ENCODE results near the gene FGFRL1.

FGFRL1 gene

GRCh38 chr4:1047976-1048772 is 36.7 kb downstream of the FGFRL1 start:
- TF ChIP-seq EZH2 (IDR thresholded peaks at IDR 0.05; ENCODE audit: borderline replicate concordance, low read length): no peak
- Histone ChIP-seq H3K4me1 (ENCODE audit: insufficient read depth, low read length, severe bottlenecking) (no peaks in the 10 kb centered on the region), H3F3A (ENCODE audit: insufficient read depth, low read length) (no peaks in the 10 kb centered on the region), H3K9me3 (ENCODE audit: low read length) (no peaks in the 10 kb centered on the region), H2AFZ (ENCODE audit: low read length) (no peak overlapping the region), H3K79me2 (ENCODE audit: insufficient read depth, low read length) (no peaks in the 10 kb centered on the region), H3K36me3 (ENCODE audit: insufficient read depth, low read length) (no peaks in the 10 kb centered on the region), H3K4me3 (ENCODE audit: low read depth, low read length, poor library complexity, severe bottlenecking) (no peak overlapping the region), H3K4me2 (ENCODE audit: low read length) (no peak overlapping the region), H3K9me2 (ENCODE audit: low read depth, low read length) (no peaks in the 10 kb centered on the region), H3K27me3 (ENCODE audit: insufficient read depth, low read length) (no peaks in the 10 kb centered on the region), H4K20me1 (ENCODE audit: insufficient read depth, low read length) (no peaks in the 10 kb centered on the region), H3K9ac (ENCODE audit: low read length) (no peak overlapping the region), H3K27ac (ENCODE audit: low read depth, low read length, poor library complexity, severe bottlenecking) (no peak overlapping the region)

DNA sequence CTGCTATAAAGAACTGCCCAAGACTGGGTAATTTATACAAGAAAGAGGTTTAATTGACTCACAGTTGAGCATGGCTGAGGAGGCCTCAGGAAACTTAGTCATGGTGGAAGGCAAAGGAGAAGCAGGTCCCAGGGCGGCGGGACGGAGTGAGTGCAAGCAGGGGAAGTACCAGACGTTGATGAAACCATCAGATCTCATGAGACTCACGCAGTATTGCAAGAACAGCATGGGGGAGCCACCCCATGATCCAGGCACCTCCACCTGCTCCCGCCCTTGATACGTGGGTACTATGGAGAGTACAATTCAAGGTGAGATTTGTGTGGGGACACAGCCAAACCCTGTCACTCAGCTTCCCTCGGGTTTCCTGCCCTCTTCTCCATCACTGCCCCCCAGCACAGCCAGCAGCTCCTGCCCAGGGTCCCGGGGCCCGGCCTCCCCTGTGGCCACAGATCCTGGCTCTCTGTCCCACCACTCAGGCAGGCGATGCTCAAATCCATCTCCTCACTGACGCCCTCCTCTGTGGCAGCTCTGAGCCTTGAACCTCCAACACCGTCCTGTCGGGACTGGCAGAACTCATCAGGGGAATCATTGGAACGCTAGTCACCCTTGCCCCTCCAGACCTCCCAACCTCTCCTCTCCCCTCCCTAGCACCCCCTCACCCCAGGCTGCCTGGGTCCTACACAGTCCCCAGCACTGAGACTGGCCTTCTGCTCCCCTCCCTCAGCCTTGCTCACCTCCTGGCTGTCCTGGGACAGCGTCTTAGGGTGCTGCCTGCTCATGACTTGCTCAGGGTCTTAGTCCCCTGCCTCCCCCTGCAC is 37.6 kb downstream of the FGFRL1 start:
- H3K4me1 ChIP-seq (ENCODE audit: insufficient read depth, low read length, severe bottlenecking): no peaks in the 10 kb centered on the region
- no peaks in the 10 kb centered on the region for H3K27me3 ChIP-seq (ENCODE audit: insufficient read depth, low read length)

GRCh38 chr4:1049591-1049905 is 38.1 kb downstream of the FGFRL1 start:
- H2AFZ ChIP-seq (ENCODE audit: low read length): no peak overlapping the region
- H3K27me3 ChIP-seq (ENCODE audit: insufficient read depth, low read length): no peaks in the 10 kb centered on the region
- no peak overlapping the region for H3K9ac ChIP-seq (ENCODE audit: low read length)
- H3F3A ChIP-seq (ENCODE audit: insufficient read depth, low read length): no peaks in the 10 kb centered on the region
- no peaks in the 10 kb centered on the region for H3K9me2 ChIP-seq (ENCODE audit: low read depth, low read length)
- H3K4me3 ChIP-seq (ENCODE audit: low read depth, low read length, poor library complexity, severe bottlenecking): no peak overlapping the region
- H3K4me2 ChIP-seq (ENCODE audit: low read length): no peak overlapping the region
- H3K79me2 ChIP-seq (ENCODE audit: insufficient read depth, low read length): no peaks in the 10 kb centered on the region
- TF ChIP-seq CTCF (IDR thresholded peaks at IDR 0.05; ENCODE audit: low read length) (no peak), EZH2 (IDR thresholded peaks at IDR 0.05; ENCODE audit: borderline replicate concordance, low read length) (no peak)
- H3K36me3 ChIP-seq (ENCODE audit: insufficient read depth, low read length): no peaks in the 10 kb centered on the region
- H4K20me1 ChIP-seq (ENCODE audit: insufficient read depth, low read length): no peaks in the 10 kb centered on the region
- H3K9me3 ChIP-seq (ENCODE audit: low read length): no peaks in the 10 kb centered on the region
- H3K27ac ChIP-seq (ENCODE audit: low read depth, low read length, poor library complexity, severe bottlenecking): no peak overlapping the region
- H3K4me1 ChIP-seq (ENCODE audit: insufficient read depth, low read length, severe bottlenecking): no peaks in the 10 kb centered on the region

More for the DNA sequence above, 37.6 kb downstream of the FGFRL1 start:
- Histone ChIP-seq H3K9ac (ENCODE audit: low read length) (no peak overlapping the region), H3F3A (ENCODE audit: insufficient read depth, low read length) (no peaks in the 10 kb centered on the region), H3K79me2 (ENCODE audit: insufficient read depth, low read length) (no peaks in the 10 kb centered on the region), H2AFZ (ENCODE audit: low read length) (no peak overlapping the region), H3K36me3 (ENCODE audit: insufficient read depth, low read length) (no peaks in the 10 kb centered on the region), H3K9me2 (ENCODE audit: low read depth, low read length) (no peaks in the 10 kb centered on the region), H3K4me2 (ENCODE audit: low read length) (no peak overlapping the region), H4K20me1 (ENCODE audit: insufficient read depth, low read length) (no peaks in the 10 kb centered on the region), H3K27ac (ENCODE audit: low read depth, low read length, poor library complexity, severe bottlenecking) (no peak overlapping the region), H3K4me3 (ENCODE audit: low read depth, low read length, poor library complexity, severe bottlenecking) (no peak overlapping the region), H3K9me3 (ENCODE audit: low read length) (no peaks in the 10 kb centered on the region)
- TF ChIP-seq CTCF (IDR thresholded peaks at IDR 0.05; ENCODE audit: low read length) (no peak), EZH2 (IDR thresholded peaks at IDR 0.05; ENCODE audit: borderline replicate concordance, low read length) (no peak)

Measured in OCI-LY1 (cell line).